AG09309 (cell line): ENCODE results near the gene MRGPRD.

Experiments
- DNase-seq: peaks from one replicate; pipeline ENCODE4 v3.0.0-alpha.2; 2010; ENCODE audit warnings: low read depth
- H3K4me3 ChIP-seq: 2 replicates; pipeline ENCODE4 v1.5.1; 2011; ENCODE audit warnings: mild to moderate bottlenecking, low read depth, low read length, moderate library complexity; ENCODE audit not compliant: control insufficient read depth
- CTCF ChIP-seq: IDR thresholded peaks from 2 replicates; pipeline ENCODE4 v1.5.1; 2011; ENCODE audit warnings: mild to moderate bottlenecking, low read depth, low read length, inconsistent platforms; ENCODE audit not compliant: insufficient read depth, control insufficient read depth; ENCODE audit errors: missing control alignments

MRGPRD gene

GRCh38 chr11:68987211-68987610 is 6.4 kb upstream of the MRGPRD start:
- TF ChIP-seq CTCF, result no peak
- DNase-seq, result no peak
- no peak overlapping the region for H3K4me3 ChIP-seq

- H3K4me3 ChIP-seq, result no peak overlapping the region
- TF ChIP-seq CTCF, result no peak
- DNase-seq, result no peak
Observed at GRCh38 chr11:68983801-68984200, 3.0 kb upstream of the MRGPRD start.

- H3K4me3 ChIP-seq, result no peak overlapping the region
- no peak for TF ChIP-seq CTCF
- no peak for DNase-seq
Observed at GRCh38 chr11:68982134-68982533, 1.3 kb upstream of the MRGPRD start.

GRCh38 chr11:68979931-68980775 is 633 bp downstream of the MRGPRD start:
- DNase-seq, result no peak
- H3K4me3 ChIP-seq, result no peak overlapping the region
- no peak for TF ChIP-seq CTCF

GRCh38 chr11:68978931-68979594 is 1.7 kb downstream of the MRGPRD start:
- H3K4me3 ChIP-seq, result no peak overlapping the region
- TF ChIP-seq CTCF, result no peak
- DNase-seq, result no peak

GRCh38 chr11:68978626-68978930 is 2.2 kb downstream of the MRGPRD start:
- H3K4me3 ChIP-seq, result no peak overlapping the region
- DNase-seq, result no peak
- TF ChIP-seq CTCF, result no peak
